ENCODE data around the gene SMIM10L1.

The SMIM10L1 gene

DNA sequence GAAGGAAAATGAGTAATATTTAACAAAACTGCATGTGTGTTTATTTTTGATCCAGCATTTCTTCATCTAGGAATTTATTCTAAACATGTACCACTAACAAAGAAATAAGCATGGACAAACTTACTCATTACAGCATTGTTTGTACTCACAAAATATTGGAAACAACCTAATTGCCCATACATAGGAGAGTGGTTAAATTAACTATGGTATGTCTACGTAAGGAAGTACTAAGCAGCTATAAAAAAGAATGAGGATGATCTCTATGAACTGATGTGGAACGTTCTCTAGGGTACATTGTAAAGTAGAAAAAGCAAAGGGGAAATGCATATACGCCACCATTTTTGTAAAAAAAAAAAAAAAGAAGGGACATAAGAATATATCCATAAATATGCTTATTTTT is 33.2 kb downstream of the SMIM10L1 start:
- H3K4me1 ChIP-seq (ENCODE audit: control insufficient read depth in 1 of 2, insufficient read depth in 2 of 2, low read length in 2 of 2): no peaks in the 10 kb centered on the region
- no peak overlapping the region for H3K18ac ChIP-seq (ENCODE audit: low read length)

GRCh38 chr12:11209113-11209512 is 38.1 kb downstream of the SMIM10L1 start:
- Histone ChIP-seq H3K14ac (ENCODE audit: low read length) (no peak overlapping the region), H2BK5ac (ENCODE audit: low read depth, low read length, poor library complexity) (no peak overlapping the region), H4K8ac (ENCODE audit: low read depth, low read length) (no peak overlapping the region), H2BK120ac (ENCODE audit: insufficient read depth, low read length, poor library complexity) (no peak overlapping the region), H3K79me1 (ENCODE audit: low read length) (no peaks in the 10 kb centered on the region), H3K27me3 (ENCODE audit: insufficient read depth, low read length) (no peaks in the 10 kb centered on the region), H3K27ac (ENCODE audit: low read depth, low read length) (no peak overlapping the region), H3K4me2 (ENCODE audit: low read length) (no peak overlapping the region), H3K4ac (ENCODE audit: low read depth, low read length) (no peak overlapping the region), H3K18ac (ENCODE audit: low read length) (no peak overlapping the region), H2BK12ac (ENCODE audit: low read length) (no peak overlapping the region), H3K4me3 (ENCODE audit: low read depth, low read length) (no peak overlapping the region), H3K9me3 (ENCODE audit: insufficient read depth, low read depth, low read length) (no peaks in the 10 kb centered on the region), H2AK5ac (ENCODE audit: low read length) (no peak overlapping the region), H3K79me2 (ENCODE audit: control insufficient read depth, insufficient read depth, low read length, poor library complexity) (no peaks in the 10 kb centered on the region), H2AFZ (ENCODE audit: insufficient read depth, low read length, poor library complexity) (no peak overlapping the region), H4K91ac (ENCODE audit: low read depth, low read length) (no peak overlapping the region), H3K9ac (ENCODE audit: low read length) (no peak overlapping the region), H3K36me3 (ENCODE audit: control insufficient read depth in 1 of 2, insufficient read depth in 2 of 2, low read length in 2 of 2) (no peaks in the 10 kb centered on the region), H3K4me1 (ENCODE audit: control insufficient read depth in 1 of 2, insufficient read depth in 2 of 2, low read length in 2 of 2) (no peaks in the 10 kb centered on the region), H4K12ac (ENCODE audit: low read depth, low read length) (no peak overlapping the region), H3K23ac (ENCODE audit: low read length) (no peak overlapping the region)
- no peak for DNase-seq
- WGBS (ENCODE audit: extremely low coverage, insufficient coverage, insufficient read length): no CpG with 5 or more reads among the region's 1 CpG

More for the DNA sequence above, 33.2 kb downstream of the SMIM10L1 start:
- Histone ChIP-seq H3K27ac (ENCODE audit: low read depth, low read length) (no peak overlapping the region), H3K79me2 (ENCODE audit: control insufficient read depth, insufficient read depth, low read length, poor library complexity) (no peaks in the 10 kb centered on the region), H3K23ac (ENCODE audit: low read length) (no peak overlapping the region), H2BK12ac (ENCODE audit: low read length) (no peak overlapping the region), H2AK5ac (ENCODE audit: low read length) (no peak overlapping the region), H3K79me1 (ENCODE audit: low read length) (no peaks in the 10 kb centered on the region), H3K9ac (ENCODE audit: low read length) (no peak overlapping the region), H3K4me2 (ENCODE audit: low read length) (no peak overlapping the region), H4K8ac (ENCODE audit: low read depth, low read length) (no peak overlapping the region), H3K27me3 (ENCODE audit: insufficient read depth, low read length) (no peaks in the 10 kb centered on the region), H4K91ac (ENCODE audit: low read depth, low read length) (no peak overlapping the region), H3K36me3 (ENCODE audit: control insufficient read depth in 1 of 2, insufficient read depth in 2 of 2, low read length in 2 of 2) (no peaks in the 10 kb centered on the region), H3K4me3 (ENCODE audit: low read depth, low read length) (no peak overlapping the region), H3K4ac (ENCODE audit: low read depth, low read length) (no peak overlapping the region), H2BK120ac (ENCODE audit: insufficient read depth, low read length, poor library complexity) (no peak overlapping the region), H4K12ac (ENCODE audit: low read depth, low read length) (no peak overlapping the region), H2BK5ac (ENCODE audit: low read depth, low read length, poor library complexity) (no peak overlapping the region), H2AFZ (ENCODE audit: insufficient read depth, low read length, poor library complexity) (no peak overlapping the region), H3K14ac (ENCODE audit: low read length) (no peak overlapping the region), H3K9me3 (ENCODE audit: insufficient read depth, low read depth, low read length) (no peaks in the 10 kb centered on the region)
- DNase-seq: no peak
- WGBS (ENCODE audit: extremely low coverage, insufficient coverage, insufficient read length): no CpG with 5 or more reads among the region's 3 CpGs

Measured in trophoblast cell (in vitro differentiated cells and primary cell).